Measurements from ENCODE around the gene OR6J1.
"Not testable (repeated sequence)": the region's sequence is repeated elsewhere in the genome, so short reads cannot be mapped to it uniquely, and the experiment has no call there.

OR6J1 gene

GRCh38 chr14:22606380-22606779 is 37.8 kb downstream of the OR6J1 start:
- DNase-seq (ENCODE audit: low read depth in 2 of 2), result no peak

GRCh38 chr14:22602862-22603261 is 41.3 kb downstream of the OR6J1 start:
- no peak for DNase-seq (ENCODE audit: low read depth in 2 of 2)

- no peak for DNase-seq (ENCODE audit: low read depth in 2 of 2)
Measured at GRCh38 chr14:22601996-22602395, 42.2 kb downstream of the OR6J1 start.

- DNase-seq (ENCODE audit: low read depth in 2 of 2), result no peak
Measured at GRCh38 chr14:22601456-22601855, 42.7 kb downstream of the OR6J1 start.

GRCh38 chr14:22600027-22600426 is 44.1 kb downstream of the OR6J1 start:
- DNase-seq (ENCODE audit: low read depth in 2 of 2), result no peak

- DNase-seq (ENCODE audit: low read depth in 2 of 2), result no peak
Measured at GRCh38 chr14:22599349-22599748, 44.8 kb downstream of the OR6J1 start.

- no peak for DNase-seq (ENCODE audit: low read depth in 2 of 2)
Measured at GRCh38 chr14:22598896-22599244, 45.3 kb downstream of the OR6J1 start.

- DNase-seq (ENCODE audit: low read depth in 2 of 2), result no peak
Measured at GRCh38 chr14:22598099-22598895, 45.9 kb downstream of the OR6J1 start, which contains the start of gene ABHD4. Gene ABHD4 (plus strand): TSS chr14:22598300. CDS start chr14:22598307, 7 bp downstream.

GRCh38 chr14:22597771-22598098 is 46.4 kb downstream of the OR6J1 start:
- no peak for DNase-seq (ENCODE audit: low read depth in 2 of 2)

GRCh38 chr14:22597265-22597664 is 46.9 kb downstream of the OR6J1 start:
- DNase-seq (ENCODE audit: low read depth in 2 of 2), result no peak

- no peak for DNase-seq (ENCODE audit: low read depth in 2 of 2)
Measured at GRCh38 chr14:22596354-22596879, 47.7 kb downstream of the OR6J1 start.

- DNase-seq (ENCODE audit: low read depth in 2 of 2), result no peak
Measured at GRCh38 chr14:22594156-22594716, 49.9 kb downstream of the OR6J1 start.

- no peak for DNase-seq (ENCODE audit: low read depth in 2 of 2)
Measured at GRCh38 chr14:22593601-22594000, 50.6 kb downstream of the OR6J1 start.

GRCh38 chr14:22593189-22593588 is 51.0 kb downstream of the OR6J1 start:
- no peak for DNase-seq (ENCODE audit: low read depth in 2 of 2)

GRCh38 chr14:22589096-22589839 is 54.9 kb downstream of the OR6J1 start, which contains the start of gene DAD1:
Gene DAD1 (minus strand): TSS chr14:22589224. CDS start chr14:22589157, 67 bp downstream.
- peak; percentile 99 to 100 for DNase-seq (ENCODE audit: low read depth in 2 of 2)

- DNase-seq (ENCODE audit: low read depth in 2 of 2), result no peak
Measured at GRCh38 chr14:22588526-22589095, 55.5 kb downstream of the OR6J1 start.

- DNase-seq (ENCODE audit: low read depth in 2 of 2), result not testable (repeated sequence)
Measured at GRCh38 chr14:22587677-22588422, 56.3 kb downstream of the OR6J1 start.

- no peak for DNase-seq (ENCODE audit: low read depth in 2 of 2)
Measured at GRCh38 chr14:22587247-22587646, 56.9 kb downstream of the OR6J1 start.

GRCh38 chr14:22583994-22584393 is 60.2 kb downstream of the OR6J1 start:
- no peak for DNase-seq (ENCODE audit: low read depth in 2 of 2)
